HEK293T (cell line): ENCODE measurements around the gene ZDHHC1.
"Not testable (repeated sequence)": the region's sequence is repeated elsewhere in the genome, so short reads cannot be mapped to it uniquely, and the experiment has no call there.

Source experiments
- CTCF ChIA-PET: fragments of 350-600 bp; formaldehyde crosslinking; extraction: SDS; loops from one replicate; lab custom pipeline; 2021; ENCODE audit warnings: antibody characterized with exemption, inconsistent platforms; lab: Yijun Ruan, JAX
- POLR2A ChIA-PET: fragments of 350-600 bp; formaldehyde crosslinking; extraction: SDS; loops from one replicate; lab custom pipeline; 2020; ENCODE audit warnings: antibody characterized with exemption, inconsistent platforms; lab: Yijun Ruan, JAX
- DNase-seq: peaks from one replicate; pipeline ENCODE4 v3.0.0; 2012; ENCODE audit warnings: mixed read lengths; ENCODE audit errors: extremely low spot score
- ARNT ChIP-seq: fragments of 450-650 bp; IDR thresholded peaks from 2 replicates; pipeline ENCODE4 v1.6.1; 2017; ENCODE audit warnings: mild to moderate bottlenecking
- BHLHE40 ChIP-seq: fragments of 450-650 bp; IDR thresholded peaks from 2 replicates; pipeline ENCODE4 v1.6.1; 2016; ENCODE audit warnings: mild to moderate bottlenecking, moderate library complexity, borderline replicate concordance
- CTBP1 ChIP-seq: fragments of 450-650 bp; IDR thresholded peaks from 2 replicates; pipeline ENCODE4 v1.6.1; 2016; ENCODE audit warnings: borderline replicate concordance
- ELF4 ChIP-seq: fragments of 450-650 bp; IDR thresholded peaks from 2 replicates; pipeline ENCODE4 v1.6.1; 2017; ENCODE audit warnings: antibody characterized with exemption
- FOXA1 ChIP-seq: fragments of 450-650 bp; IDR thresholded peaks from 2 replicates; pipeline ENCODE4 v1.6.1; 2016; ENCODE audit warnings: mild to moderate bottlenecking
- FOXK2 ChIP-seq: fragments of 450-650 bp; IDR thresholded peaks from 2 replicates; pipeline ENCODE4 v1.6.1; 2016; ENCODE audit warnings: mild to moderate bottlenecking
- FOXM1 ChIP-seq: fragments of 450-650 bp; IDR thresholded peaks from 2 replicates; pipeline ENCODE4 v1.6.1; 2017; ENCODE audit warnings: mild to moderate bottlenecking, borderline replicate concordance
- HDGF ChIP-seq: fragments of 450-650 bp; IDR thresholded peaks from 2 replicates; pipeline ENCODE4 v1.6.1; 2017; ENCODE audit warnings: antibody characterized with exemption, borderline replicate concordance
- L3MBTL2 ChIP-seq: fragments of 450-650 bp; conservative IDR thresholded peaks from 2 replicates; pipeline ENCODE4 v1.6.1; 2016; ENCODE audit warnings: mild to moderate bottlenecking
- LEF1 ChIP-seq: fragments of 450-650 bp; IDR thresholded peaks from 2 replicates; pipeline ENCODE4 v1.6.1; 2017; ENCODE audit warnings: mild to moderate bottlenecking, borderline replicate concordance
- NFRKB ChIP-seq: fragments of 450-650 bp; IDR thresholded peaks from 2 replicates; pipeline ENCODE4 v1.6.1; 2016; ENCODE audit warnings: mild to moderate bottlenecking, moderate library complexity
- SP1 ChIP-seq: fragments of 450-650 bp; IDR thresholded peaks from 2 replicates; pipeline ENCODE4 v1.6.1; 2017
- SUZ12 ChIP-seq: fragments of 450-650 bp; IDR thresholded peaks from 2 replicates; pipeline ENCODE4 v1.6.1; 2016; ENCODE audit warnings: mild to moderate bottlenecking
- TARDBP ChIP-seq: fragments of 450-650 bp; IDR thresholded peaks from 2 replicates; pipeline ENCODE4 v1.6.1; 2016
- ZNF384 ChIP-seq: fragments of 450-650 bp; IDR thresholded peaks from 2 replicates; pipeline ENCODE4 v1.6.1; 2016
- TF ChIP-seq, protein P1 (sequence below): fragments of 450-650 bp; IDR thresholded peaks from 2 replicates; pipeline ENCODE4 v1.6.1; 2016

ZDHHC1 gene

DNA sequence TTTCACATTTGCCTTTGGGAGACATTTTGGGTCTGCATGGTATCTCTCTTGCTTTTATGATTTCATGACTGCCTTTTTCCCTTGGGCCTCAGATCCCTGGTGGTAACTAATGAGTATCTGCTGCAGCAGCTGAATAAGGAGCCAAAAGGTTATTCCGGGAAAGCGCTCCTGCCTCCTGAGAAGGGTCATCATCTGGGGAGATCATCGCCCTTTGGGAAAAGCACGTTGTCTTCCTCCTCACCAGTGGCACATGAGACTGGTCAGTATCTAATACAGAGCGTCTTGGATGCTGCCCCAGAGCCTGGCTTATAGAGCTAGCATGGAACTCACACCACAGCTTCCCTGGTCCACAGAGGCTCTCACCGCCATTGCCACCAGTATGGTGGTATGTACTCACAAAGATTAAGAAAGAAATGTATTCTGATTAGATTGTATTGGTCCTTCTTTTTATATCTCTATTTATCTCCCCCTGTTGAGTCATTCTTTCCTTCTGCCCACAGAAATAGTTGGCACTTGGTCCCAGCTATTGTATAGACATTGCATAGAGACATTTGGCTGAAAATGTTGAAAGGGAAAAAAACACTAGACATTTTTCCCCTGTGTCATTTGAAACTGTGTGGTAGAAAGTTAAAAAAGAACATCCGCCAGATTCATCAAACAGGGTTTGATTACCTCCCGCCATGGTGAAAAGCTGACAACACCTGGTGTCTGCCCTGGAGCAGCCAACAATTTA is 31.3 kb downstream of the ZDHHC1 start:
- CTCF ChIA-PET, result interaction anchor here (0.7 kb wide), 1 partner anchor 8 kb away, joined by 3 read pairs; no protein-coding TSS in a partner anchor
- POLR2A ChIA-PET, result no interaction called here
- no peak for DNase-seq
- no peak for TF ChIP-seq ELF4
- TF ChIP-seq LEF1, result no peak
- no peak for TF ChIP-seq NFRKB
- TF ChIP-seq L3MBTL2, result no peak
- TF ChIP-seq FOXM1, result no peak
- TF ChIP-seq TARDBP, result no peak
- TF ChIP-seq, protein P1, sequence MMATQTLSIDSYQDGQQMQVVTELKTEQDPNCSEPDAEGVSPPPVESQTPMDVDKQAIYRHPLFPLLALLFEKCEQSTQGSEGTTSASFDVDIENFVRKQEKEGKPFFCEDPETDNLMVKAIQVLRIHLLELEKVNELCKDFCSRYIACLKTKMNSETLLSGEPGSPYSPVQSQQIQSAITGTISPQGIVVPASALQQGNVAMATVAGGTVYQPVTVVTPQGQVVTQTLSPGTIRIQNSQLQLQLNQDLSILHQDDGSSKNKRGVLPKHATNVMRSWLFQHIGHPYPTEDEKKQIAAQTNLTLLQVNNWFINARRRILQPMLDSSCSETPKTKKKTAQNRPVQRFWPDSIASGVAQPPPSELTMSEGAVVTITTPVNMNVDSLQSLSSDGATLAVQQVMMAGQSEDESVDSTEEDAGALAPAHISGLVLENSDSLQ, result no peak
- TF ChIP-seq SUZ12, result no peak
- no peak for TF ChIP-seq FOXA1

DNA sequence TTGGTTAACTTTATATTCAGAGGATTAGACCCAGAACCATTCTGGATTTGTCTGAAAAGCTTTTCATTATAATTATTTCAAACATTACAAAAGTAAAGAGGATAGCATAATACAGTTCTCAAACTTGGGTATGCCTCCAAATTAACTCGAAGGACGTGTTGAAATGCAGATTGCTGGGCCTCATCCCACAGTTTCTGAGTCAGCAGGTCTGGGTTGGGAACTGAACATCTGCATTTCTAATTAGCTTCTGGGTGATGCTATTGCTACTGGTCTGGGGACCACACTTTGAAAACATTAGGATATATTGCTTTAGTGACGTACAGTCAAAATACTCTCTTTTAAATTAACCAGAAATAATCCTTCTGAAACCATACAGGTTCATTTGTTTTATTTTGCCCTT is 33.0 kb downstream of the ZDHHC1 start:
- POLR2A ChIA-PET, result no interaction called here
- DNase-seq, result no peak
- CTCF ChIA-PET, result interaction anchor here (0.6 kb wide), 1 partner anchor 158 kb away, joined by 4 read pairs; no protein-coding TSS in a partner anchor
- TF ChIP-seq NFRKB (no peak), ELF4 (no peak), TARDBP (no peak), CTBP1 (no peak), BHLHE40 (no peak), FOXK2 (no peak), SUZ12 (no peak), ZNF384 (no peak), ARNT (no peak), FOXA1 (no peak), L3MBTL2 (no peak), SP1 (no peak)
- TF ChIP-seq, protein P1, result no peak

DNA sequence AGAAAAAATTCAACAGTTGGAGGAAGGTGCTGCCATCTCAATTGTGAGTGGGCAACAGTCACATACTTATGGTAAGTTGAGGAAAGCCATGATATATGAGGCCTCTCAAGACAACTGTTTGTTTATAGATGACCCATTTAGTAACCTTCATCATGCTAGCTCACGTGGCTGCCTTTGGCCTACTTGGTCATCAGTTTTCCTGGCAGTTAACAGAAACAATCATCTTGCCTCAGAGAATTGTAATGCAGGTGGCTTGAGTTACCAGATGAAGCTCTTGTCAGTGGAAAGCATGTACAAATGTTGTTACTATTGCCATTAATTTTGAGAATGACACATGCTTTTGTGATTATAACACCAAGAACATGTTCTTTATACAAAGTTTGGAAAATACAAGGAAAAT is 37.6 kb downstream of the ZDHHC1 start:
- ChIA-PET POLR2A (no interaction called here), CTCF (interaction anchor here (0.6 to 4.6 kb wide), 2 partner anchors 14 to 111 kb away, joined by 3 to 16 read pairs; partner anchors contain the start of gene TPPP3)
- DNase-seq, result no peak
- no peak for TF ChIP-seq TARDBP
- no peak for TF ChIP-seq FOXM1
- TF ChIP-seq L3MBTL2, result no peak

DNA sequence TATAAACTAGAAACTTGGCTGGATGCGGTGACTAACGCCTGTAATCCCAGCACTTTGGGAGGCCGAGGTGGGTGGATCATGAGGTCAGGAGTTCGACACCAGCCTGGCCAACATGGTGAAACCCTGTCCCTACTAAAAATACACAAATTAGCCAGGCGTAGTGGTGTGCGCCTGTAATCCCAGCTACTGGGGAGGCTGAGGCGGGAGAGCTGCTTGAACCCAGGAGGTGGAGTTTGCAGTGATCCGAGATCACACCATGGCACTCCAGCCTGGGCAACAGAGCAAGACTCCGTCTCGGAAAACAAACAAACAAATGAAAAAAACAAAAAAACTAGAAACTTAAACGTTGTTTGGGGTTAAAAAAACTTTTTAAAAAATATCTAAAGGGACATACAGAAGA is 40.3 kb downstream of the ZDHHC1 start:
- DNase-seq, POLR2A ChIA-PET, CTCF ChIA-PET: not testable (repeated sequence)

DNA sequence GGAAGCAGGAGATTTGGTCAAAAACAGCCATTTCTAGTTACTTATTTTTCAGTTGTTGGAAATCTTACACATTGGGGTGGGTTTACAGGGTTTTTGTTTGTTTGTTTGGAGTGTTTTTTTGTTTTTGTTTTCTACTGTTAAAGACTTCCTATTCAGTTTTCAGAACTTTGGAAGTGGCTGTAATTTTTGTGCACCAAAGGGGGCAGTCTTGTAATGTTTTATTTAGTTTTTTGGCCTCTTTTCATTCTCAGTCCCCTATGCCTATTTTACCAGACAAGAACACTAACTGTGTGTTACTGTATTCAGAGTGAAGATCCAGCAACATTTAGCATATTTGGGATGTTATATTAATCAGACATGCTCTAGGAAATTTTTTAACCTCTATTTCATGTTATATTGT is 43.6 kb downstream of the ZDHHC1 start:
- POLR2A ChIA-PET, result no interaction called here
- TF ChIP-seq ZNF384, result no peak
- no peak for TF ChIP-seq CTBP1
- no peak for TF ChIP-seq TARDBP
- CTCF ChIA-PET, result interaction anchor here (0.6 to 1.2 kb wide), 3 partner anchors 52 to 63 kb away, joined by 3 to 4 read pairs (median 3); no protein-coding TSS in a partner anchor
- DNase-seq, result no peak

DNA sequence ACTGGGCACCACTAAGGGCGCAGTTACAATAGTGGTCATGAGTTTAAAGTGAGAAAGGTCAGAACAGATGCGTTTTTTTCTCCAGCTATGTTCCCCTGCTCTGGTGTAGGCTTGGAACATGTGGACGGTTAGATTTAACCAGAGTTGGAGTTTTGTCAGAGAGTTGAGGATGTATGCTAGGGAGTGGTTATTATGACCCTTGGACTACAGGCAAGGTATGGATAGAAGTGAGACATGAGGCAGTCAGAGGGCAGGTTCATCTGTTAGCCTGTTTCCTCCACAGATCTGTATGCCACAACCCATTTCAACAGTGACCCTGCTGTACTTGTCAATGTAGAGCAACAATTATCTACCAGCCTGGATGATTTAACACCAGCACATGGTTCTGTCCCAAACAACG is 45.6 kb downstream of the ZDHHC1 start:
- CTCF ChIA-PET, result no interaction called here
- POLR2A ChIA-PET, result no interaction called here
- DNase-seq, result no peak
- TF ChIP-seq BHLHE40 (no peak), HDGF (no peak), ELF4 (no peak), SP1 (no peak), FOXM1 (no peak), LEF1 (no peak), CTBP1 (no peak), ZNF384 (no peak), L3MBTL2 (no peak), NFRKB (no peak)
- TF ChIP-seq, protein P1, result no peak

DNA sequence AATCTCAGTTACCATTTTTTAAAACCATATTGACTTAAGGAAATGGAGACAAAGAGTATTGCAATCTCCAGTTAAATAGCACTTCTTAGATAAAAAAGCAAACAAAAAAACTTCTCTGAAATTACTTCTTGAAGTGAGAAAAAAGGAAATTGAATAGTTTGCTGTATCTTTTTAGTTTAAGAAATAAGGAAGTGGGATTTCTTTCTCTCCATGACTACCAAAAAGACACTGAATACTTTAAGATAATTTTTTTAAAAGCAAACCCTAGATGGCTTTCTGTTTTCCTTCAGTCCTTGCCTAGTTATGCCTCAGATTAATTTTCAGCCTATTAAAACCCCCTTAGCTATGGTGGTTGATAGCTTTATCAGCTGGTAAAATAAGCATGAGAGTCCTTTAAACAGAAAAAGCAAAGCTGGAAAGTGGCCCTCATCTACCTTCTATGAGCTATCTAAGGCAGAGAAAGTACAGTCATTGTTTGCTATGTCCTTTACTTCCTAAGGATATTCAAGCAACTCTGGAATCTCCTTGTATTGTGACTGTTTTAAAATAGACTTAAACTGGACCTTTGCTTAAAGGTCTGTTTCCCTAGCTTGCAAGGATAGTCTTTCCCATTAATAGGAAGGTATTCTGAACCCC is 51.6 kb downstream of the ZDHHC1 start:
- no peak for TF ChIP-seq BHLHE40
- TF ChIP-seq CTBP1, result no peak
- TF ChIP-seq, protein P1, result no peak
- no peak for TF ChIP-seq ELF4
- no peak for TF ChIP-seq LEF1
- TF ChIP-seq L3MBTL2, result no peak
- TF ChIP-seq NFRKB, result no peak
- TF ChIP-seq ARNT, result no peak
- no peak for TF ChIP-seq FOXA1
- no peak for TF ChIP-seq FOXK2
- TF ChIP-seq HDGF, result no peak
- no peak for TF ChIP-seq TARDBP
- no peak for TF ChIP-seq SUZ12
- no peak for TF ChIP-seq SP1
- TF ChIP-seq ZNF384, result no peak
- no peak for TF ChIP-seq FOXM1
- ChIA-PET POLR2A (no interaction called here), CTCF (interaction anchor here (0.7 kb wide), 1 partner anchor 105 kb away, joined by 3 read pairs; no protein-coding TSS in a partner anchor)
- DNase-seq, result no peak
